Omental fat pad (tissue), 4 donors: ENCODE results near the gene GABARAP. TPM values are rescaled to one million over a fixed set of nuclear protein-coding genes. Genes with fewer than 3 reads are reported as not detected.

Experiments used
- ATAC-seq: fragments of 150-250 bp; one replicate; pipeline ENCODE4 v1.9.1; 2016; ENCODE audit warnings: mild to moderate bottlenecking, moderate library complexity; ENCODE audit not compliant: low FRiP score
- DNase-seq: peaks from one replicate; pipeline ENCODE4 v3.0.0-alpha.2; 2019; ENCODE audit warnings: low spot score
- CTCF ChIP-seq, 3 donors: fragments of 450-650 bp; IDR thresholded peaks; one replicate each; pipeline ENCODE4 v1.5.1; 2016 to 2017; ENCODE audit warnings: antibody characterized with exemption in 3 of 3, mild to moderate bottlenecking in 3 of 3, moderate library complexity in 2 of 3
- total RNA-seq, 4 donors: library from RNA; depleted of rRNA; stranded (reverse); fragments of >200 nt; gene quantifications; one replicate each; pipeline ENCODE4 v1.1.0, GENCODE V29; 2016

GABARAP gene
- total RNA-seq, 4 donors from 2014 or later, result 316 to 526 (median 376) TPM

DNA sequence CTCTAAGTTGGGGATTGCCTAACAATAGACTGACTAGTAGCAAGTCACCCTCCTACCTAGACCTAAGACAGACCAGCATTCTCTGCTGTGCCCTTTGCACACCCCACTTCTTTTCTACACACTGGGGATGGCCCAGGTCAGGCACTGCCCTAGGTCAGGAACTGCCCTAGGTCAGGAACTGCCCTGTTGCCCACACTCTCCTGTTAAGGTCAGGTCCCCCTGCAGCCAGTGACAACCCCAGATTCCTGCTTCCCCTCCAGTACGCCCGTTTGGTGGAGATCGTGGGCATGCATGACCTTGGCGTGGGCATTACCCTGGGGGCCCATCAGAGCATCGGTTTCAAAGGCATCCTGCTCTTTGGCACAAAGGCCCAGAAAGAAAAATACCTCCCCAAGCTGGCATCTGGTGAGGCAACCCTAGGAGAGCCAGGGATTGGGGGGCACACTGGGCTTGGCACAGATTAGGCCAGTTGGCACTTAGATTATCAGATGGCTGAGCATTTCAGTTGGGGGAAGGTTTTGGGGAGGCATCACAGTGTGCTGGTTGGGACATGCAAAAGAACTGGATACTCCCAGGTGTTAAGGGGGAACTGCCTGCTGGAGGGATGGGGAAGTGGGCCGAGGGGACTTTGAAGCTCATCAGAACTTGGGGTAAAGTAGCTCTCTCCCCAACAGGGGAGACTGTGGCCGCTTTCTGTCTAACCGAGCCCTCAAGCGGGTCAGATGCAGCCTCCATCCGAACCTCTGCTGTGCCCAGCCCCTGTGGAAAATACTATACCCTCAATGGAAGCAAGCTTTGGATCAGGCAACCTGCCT is 20.8 kb downstream of the GABARAP start:
- no peak for TF ChIP-seq CTCF (IDR thresholded peaks at IDR 0.05)
- ATAC-seq, result no peak
- no peak for DNase-seq

GRCh38 chr17:7220593-7221277 is 21.5 kb downstream of the GABARAP start:
- no peak for TF ChIP-seq CTCF (IDR thresholded peaks at IDR 0.05)
- ATAC-seq (peak; percentile 32), DNase-seq (no peak)

DNA sequence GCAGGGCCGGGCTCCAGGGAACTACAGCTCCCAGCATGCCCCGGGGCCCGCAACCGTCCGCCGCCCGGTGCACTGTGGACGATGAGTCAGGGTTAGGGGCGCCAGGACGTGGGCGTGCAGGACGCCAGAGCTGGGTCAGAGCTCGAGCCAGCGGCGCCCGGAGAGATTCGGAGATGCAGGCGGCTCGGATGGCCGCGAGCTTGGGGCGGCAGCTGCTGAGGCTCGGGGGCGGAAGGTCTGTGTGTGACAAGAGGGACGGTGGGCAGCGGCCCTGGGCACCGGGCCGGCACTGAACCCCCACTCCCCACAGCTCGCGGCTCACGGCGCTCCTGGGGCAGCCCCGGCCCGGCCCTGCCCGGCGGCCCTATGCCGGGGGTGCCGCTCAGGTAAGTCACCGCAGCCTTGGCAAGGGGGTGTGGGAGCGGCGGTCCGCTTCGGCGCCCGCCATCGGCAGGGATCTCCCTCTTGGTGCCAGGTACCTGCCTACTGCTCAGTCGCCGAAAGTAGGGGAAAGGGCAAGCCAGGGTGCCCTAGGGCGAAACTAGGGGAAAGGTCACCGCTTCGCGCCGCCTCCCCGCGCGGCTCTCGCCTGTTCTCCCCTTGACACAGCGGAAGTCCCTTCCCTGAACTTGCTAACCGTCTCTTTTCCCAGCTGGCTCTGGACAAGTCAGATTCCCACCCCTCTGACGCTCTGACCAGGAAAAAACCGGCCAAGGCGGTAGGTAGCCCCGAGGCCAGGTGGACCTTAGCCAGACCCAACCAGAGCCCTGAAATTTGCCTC is 22.2 kb downstream of the GABARAP start, which contains the start of the genes ACADVL and DLG4:
Gene ACADVL, plus strand, starts transcription at position 127 of the 781 bp plus-strand sequence. Its CDS starts 47 bp downstream, at position 174.
Gene DLG4, minus strand, starts transcription at position 25 of the 781 bp plus-strand sequence.
- peak; percentile 84 for ATAC-seq

DNA sequence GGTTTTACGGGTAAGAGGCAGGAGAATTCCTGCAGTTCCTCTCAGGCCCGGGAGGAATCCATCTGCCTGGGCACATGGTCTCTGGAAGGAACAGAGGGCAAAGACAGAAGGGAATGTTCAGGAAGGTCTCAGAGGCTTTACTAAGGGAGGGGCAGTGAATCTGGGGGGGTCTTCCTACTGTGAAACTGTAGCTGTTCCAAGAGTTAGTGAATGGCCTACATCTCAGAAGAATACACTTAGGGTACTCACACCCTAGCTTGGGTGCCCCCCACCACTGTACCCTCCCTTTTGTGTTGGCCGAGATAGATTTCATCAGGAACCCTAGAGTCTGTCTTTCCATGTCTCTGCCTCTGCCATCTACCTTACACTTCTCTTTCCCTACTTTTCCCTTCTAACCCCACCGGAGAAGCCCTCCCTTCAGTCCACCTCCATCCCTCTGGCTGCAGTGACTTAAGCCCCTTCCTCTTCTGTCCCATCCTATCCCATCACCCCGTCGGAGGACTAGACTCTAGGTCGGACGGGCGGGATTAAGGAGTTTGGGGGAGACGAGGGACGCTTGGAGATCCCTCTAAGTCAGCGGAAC is 22.9 kb downstream of the GABARAP start:
- TF ChIP-seq CTCF (IDR thresholded peaks at IDR 0.05), result no peak
- ATAC-seq (no peak), DNase-seq (no peak)

More for the DNA sequence above, 22.2 kb downstream of the GABARAP start, which contains the start of the genes ACADVL and DLG4:
- DNase-seq, result peak; percentile 90
- TF ChIP-seq CTCF (IDR thresholded peaks at IDR 0.05), result no peak

GRCh38 chr17:7218758-7219157 is 23.5 kb downstream of the GABARAP start:
- TF ChIP-seq CTCF (IDR thresholded peaks at IDR 0.05), result no peak

DNA sequence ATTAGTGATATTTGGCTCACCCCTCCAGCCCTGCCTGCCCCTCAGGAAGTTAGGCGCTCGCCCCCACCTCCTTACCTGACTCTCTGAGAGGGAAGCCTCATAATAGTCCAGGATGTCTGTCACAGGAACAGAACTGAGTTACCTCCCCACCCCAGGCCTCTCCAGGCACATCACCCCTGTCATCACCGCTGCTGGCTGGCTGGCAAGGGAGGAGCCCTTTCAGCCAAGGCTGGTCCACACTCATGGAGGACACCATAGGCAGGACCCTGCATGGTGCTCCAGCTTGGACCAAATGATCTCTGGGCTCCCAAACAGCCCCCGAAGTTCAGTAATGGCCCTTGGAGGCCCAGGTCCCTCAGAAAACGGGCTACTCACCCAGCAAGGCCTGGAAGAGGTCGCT is 24.1 kb downstream of the GABARAP start:
- DNase-seq, result no peak
- ATAC-seq, result no peak
- no peak for TF ChIP-seq CTCF (IDR thresholded peaks at IDR 0.05)

More at GRCh38 chr17:7218758-7219157, 23.5 kb downstream of the GABARAP start:
- ATAC-seq (no peak), DNase-seq (no peak)
